Lower leg skin (tissue), 3 donors: Measurements from ENCODE around the gene ICAM4.

ENCODE experiments used
- CTCF ChIP-seq, 3 donors: fragments of 450-650 bp; IDR thresholded peaks; one replicate each; pipeline ENCODE4 v1.5.1; 2016; ENCODE audit warnings: antibody characterized with exemption in 3 of 3, mild to moderate bottlenecking in 3 of 3, moderate library complexity in 2 of 3
- POLR2A ChIP-seq, 2 donors: fragments of 450-650 bp; IDR thresholded peaks; one replicate each; pipeline ENCODE4 v1.6.1; 2016 to 2017; ENCODE audit warnings: antibody characterized with exemption in 2 of 2, mild to moderate bottlenecking in 1 of 2, moderate library complexity in 1 of 2

- TF ChIP-seq POLR2A (IDR thresholded peaks at IDR 0.05), result no peak
- no peak for TF ChIP-seq CTCF (IDR thresholded peaks at IDR 0.05)
Measured at GRCh38 chr19:10321417-10321797, 34.7 kb downstream of the ICAM4 start.
